Stimulated activated CD4-positive, alpha-beta T cell treated with anti-CD3 and anti-CD28 coated beads, Interleukin-4, amount 100 ng/mL, for 4 hours (primary cell): ENCODE measurements around the gene ANKMY2.
"Not testable (repeated sequence)": the region's sequence is repeated elsewhere in the genome, so short reads cannot be mapped to it uniquely, and the experiment has no call there.

Experiments
- DNase-seq, 2 experiments: peaks; one replicate each; pipeline ENCODE4 v3.0.0-alpha.2; 2020

The ANKMY2 gene

GRCh38 chr7:16616542-16616941, 29.0 kb downstream of the ANKMY2 start:
- no peak for DNase-seq

DNA sequence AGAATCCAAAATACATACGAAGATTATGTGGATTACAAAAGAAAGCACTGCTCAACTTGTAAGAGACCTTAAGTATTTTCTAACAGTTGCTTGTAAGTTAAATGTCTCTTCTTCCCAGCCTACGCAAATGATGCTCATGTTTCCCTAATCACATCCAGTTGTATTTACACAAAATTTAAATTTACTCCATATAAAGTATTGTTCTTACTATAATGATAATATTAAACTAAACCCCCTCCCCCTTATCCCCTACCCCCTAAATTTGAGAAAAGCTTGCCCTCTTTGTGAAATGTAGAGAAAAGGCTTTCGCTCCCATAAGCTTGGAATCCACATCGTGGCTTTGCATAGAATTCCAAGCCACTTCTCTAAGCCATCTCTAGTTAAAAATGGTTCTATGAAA, 29.4 kb downstream of the ANKMY2 start:
- DNase-seq: no peak

GRCh38 chr7:16615228-16615627, 30.3 kb downstream of the ANKMY2 start:
- no peak for DNase-seq

- DNase-seq: no peak
Measured at GRCh38 chr7:16611711-16612110, 33.8 kb downstream of the ANKMY2 start.

GRCh38 chr7:16609842-16610450, 35.6 kb downstream of the ANKMY2 start:
- no peak for DNase-seq

GRCh38 chr7:16606704-16607103, 38.9 kb downstream of the ANKMY2 start:
- DNase-seq: no peak

- DNase-seq: no peak
Measured at GRCh38 chr7:16604054-16604453, 41.5 kb downstream of the ANKMY2 start.

- DNase-seq: no peak
Measured at GRCh38 chr7:16603633-16604032, 41.9 kb downstream of the ANKMY2 start.

GRCh38 chr7:16599860-16600259, 45.7 kb downstream of the ANKMY2 start:
- DNase-seq: no peak

DNA sequence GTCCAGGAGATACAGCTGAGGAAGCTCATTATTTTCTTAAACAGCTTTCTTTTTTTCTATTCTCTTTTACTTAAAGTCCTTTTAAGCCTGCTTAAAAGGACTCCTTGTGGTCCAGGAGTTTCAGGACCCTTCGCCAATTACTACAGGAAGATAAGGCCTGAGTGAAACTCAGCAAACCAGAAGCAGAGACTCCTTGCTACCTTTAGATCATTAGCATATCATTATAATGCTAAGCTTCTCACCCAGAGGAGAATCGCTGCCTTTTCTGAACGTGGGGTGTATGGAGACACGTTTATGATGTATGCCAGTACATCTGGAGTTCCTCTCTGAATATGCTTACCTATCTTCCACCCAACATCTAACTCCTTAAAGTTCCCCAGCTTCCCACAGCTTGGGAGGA, 47.5 kb downstream of the ANKMY2 start:
- no peak for DNase-seq

- DNase-seq: not testable (repeated sequence)
Measured at GRCh38 chr7:16595596-16595995, 50.0 kb downstream of the ANKMY2 start.

DNA sequence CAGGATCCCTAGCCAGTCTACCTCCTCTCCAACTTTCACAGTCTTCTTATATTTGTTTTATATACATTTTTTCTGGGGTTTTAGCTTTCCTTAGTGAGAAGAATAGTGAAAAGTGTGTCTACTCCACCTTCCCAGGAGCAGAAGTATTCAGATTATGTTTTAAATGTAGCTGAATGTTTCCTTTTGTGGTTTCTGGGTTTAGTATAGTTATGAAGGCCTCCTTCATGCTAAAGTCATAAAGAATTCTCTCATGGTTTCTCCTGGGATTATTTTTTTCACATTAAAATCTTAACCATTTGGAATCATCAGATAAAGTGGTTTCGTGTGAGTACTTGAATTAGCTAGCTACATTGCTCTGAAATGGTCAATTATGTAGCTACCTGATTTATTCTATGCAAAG, 50.9 kb downstream of the ANKMY2 start:
- DNase-seq: no peak

GRCh38 chr7:16594061-16594460, 51.5 kb downstream of the ANKMY2 start:
- no peak for DNase-seq

DNA sequence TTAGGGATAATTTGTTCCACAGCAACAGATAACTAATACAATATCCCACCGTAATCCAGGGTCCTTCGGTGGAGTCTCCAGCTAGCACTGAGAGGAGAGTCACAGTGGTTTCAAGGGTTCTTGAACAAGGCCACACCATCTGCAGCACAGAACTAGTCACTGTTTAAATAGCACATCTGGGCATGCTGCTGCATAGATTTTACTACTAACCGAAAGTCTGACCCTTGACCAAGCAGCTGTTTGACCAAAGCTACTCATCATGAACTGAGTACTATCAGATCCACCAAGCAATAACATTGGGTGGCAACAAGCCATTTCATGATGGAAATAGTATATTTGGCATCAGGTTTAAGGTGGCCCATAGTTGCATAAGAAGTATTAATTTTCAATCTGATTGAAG, 53.2 kb downstream of the ANKMY2 start:
- no peak for DNase-seq

GRCh38 chr7:16590424-16590823, 55.1 kb downstream of the ANKMY2 start:
- no peak for DNase-seq

DNA sequence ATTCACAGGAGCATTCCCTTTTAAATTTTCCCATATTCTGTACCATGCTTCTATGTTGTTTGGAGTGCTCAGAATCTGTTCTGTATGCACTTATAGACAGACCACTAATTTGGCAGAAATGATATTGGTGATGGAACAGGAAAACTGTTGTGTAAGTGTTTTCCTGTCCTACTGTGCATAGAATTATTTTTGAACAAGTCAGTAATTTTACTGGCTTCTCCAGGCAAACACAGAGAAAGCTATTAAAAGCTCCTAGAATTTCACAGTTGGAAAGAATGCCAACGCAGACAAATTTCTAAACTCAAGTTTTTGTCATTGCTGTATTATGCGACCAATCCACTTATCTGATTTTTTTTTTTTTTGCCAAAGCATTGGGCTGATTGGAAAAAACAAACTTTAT, 55.7 kb downstream of the ANKMY2 start:
- DNase-seq: no peak

GRCh38 chr7:16587790-16588189, 57.8 kb downstream of the ANKMY2 start:
- no peak for DNase-seq

- DNase-seq: no peak
Measured at GRCh38 chr7:16587129-16587528, 58.4 kb downstream of the ANKMY2 start.

GRCh38 chr7:16586081-16586874, 59.3 kb downstream of the ANKMY2 start:
- DNase-seq: no peak

- DNase-seq: no peak
Measured at GRCh38 chr7:16585540-16585939, 60.0 kb downstream of the ANKMY2 start.

DNA sequence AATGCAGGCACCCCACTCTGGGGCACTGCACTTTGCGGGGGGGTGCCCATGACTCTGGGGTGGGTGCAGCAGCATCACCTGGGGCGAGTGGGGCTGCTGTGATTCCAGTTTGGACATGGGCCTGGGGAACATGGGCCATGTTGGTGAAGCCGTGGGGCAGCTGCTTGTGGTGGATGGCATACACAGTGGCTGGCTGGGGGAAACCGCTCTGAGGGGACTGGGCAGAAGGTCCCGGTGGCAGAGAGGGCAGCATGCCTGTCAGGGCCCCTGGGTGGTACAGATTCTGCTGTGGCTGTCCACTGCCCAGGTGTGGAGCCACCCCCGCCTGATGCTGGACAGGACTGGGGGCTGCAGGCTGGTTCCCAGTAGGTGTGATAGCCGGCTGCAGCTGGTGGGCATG, 61.7 kb downstream of the ANKMY2 start:
- DNase-seq: no peak

GRCh38 chr7:16581286-16581685, 64.3 kb downstream of the ANKMY2 start:
- DNase-seq: no peak

- DNase-seq: no peak
Measured at GRCh38 chr7:16579216-16579615, 66.3 kb downstream of the ANKMY2 start.

DNA sequence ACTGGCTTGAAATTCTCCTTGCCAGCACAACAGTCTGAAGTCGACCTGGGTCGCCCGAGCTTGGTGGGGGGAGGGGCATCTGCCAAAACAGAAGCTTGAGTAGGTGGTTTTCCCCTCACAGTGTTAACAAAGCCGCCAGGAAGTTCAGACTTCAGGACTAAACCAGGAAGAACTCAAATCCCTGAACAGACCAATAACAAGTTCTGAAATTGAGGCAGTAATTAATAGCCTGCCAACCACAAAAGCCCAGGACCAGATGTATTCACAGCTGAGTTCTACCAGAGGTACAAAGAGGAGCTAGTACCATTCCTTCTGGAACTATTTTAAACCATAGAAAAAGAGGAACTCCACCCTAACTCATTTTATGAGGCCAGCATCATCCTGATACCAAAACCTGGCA, 73.6 kb downstream of the ANKMY2 start:
- DNase-seq: no peak

DNA sequence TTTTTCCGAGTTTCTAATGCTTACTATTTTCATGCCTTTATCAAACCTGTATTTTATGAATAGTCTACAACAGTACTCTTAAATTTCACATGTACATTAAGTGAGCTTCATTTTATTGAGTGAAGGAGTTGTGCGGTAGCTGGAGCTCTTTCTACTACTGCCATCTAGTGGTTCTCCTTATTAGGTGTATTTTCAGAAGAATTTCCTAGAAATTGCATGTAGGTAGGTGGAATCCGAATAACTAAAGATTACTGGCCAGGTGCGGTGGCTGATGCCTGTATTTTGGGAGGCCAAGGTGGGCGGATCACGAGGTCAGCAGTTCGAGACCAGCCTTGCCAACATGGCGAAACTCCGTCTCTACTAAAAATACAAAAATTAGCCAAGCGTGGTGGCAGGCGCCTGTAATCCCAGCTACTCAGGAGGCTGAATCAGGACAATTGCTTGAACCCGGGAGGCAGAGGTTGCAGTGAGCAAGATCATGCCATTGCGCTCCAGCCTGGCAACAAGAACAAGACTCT, 80.6 kb downstream of the ANKMY2 start:
- peak in 1 of 2 experiments; percentile 7 for DNase-seq
